Measurements from ENCODE around the gene PRUNE2.
"Not testable (repeated sequence)": the region's sequence is repeated elsewhere in the genome, so short reads cannot be mapped to it uniquely, and the experiment has no call there.

The PRUNE2 gene

DNA sequence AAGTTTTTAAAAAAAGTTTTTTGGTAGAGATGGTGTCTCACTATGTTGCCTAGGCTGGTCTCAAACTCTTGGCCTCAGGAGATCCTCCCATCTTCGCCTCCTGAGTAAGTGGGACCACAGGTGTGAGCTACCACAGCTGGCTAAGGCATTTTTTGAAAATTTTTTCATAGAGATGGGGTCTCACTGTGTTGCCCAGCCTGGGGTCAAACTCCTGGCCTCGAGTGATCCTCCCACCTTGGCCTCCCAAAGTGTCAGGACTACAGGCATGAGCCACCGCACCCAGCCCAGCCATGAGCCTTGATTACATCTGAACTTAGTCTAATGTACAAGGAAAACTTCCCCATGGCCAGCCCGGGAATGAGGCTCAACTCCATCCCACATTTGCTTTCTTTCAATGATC is 219.2 kb downstream of the PRUNE2 start:
- Histone ChIP-seq H3K27me3 (ENCODE audit: control insufficient read depth, insufficient read depth, low read length) (peaks cover 30% of the 10 kb centered on the region), H3K9ac (ENCODE audit: low read depth, low read length) (no peak overlapping the region), H3K9me3 (ENCODE audit: control insufficient read depth, insufficient read depth, low read length) (no peaks in the 10 kb centered on the region), H3K36me3 (ENCODE audit: control insufficient read depth, insufficient read depth, low read length) (no peaks in the 10 kb centered on the region), H3K4me1 (ENCODE audit: control insufficient read depth, insufficient read depth, low read length) (peaks cover 9% of the 10 kb centered on the region), H3K4me3 (ENCODE audit: low read depth, low read length) (no peak overlapping the region)

DNA sequence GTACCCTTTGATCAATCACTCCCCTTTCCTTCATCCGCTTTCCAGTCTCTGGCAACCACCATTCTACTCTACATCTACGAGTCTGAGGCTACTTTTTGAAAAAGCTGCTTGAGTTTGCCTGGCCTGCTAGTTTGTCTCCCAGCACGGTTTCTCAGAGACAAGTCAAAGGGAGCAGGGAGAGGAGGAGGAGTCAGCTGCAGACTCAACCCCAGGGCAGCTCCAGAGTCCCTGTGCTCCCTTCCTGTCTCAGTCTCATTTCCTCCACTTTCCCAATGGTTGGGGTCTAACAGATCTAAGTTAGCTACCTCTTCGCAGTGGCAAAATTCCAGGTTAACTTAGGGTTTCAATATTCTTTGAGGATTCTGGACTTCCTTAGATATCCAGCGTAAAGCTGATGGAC is 221.7 kb downstream of the PRUNE2 start:
- Histone ChIP-seq H3K36me3 (ENCODE audit: control insufficient read depth, insufficient read depth, low read length) (no peaks in the 10 kb centered on the region), H3K27me3 (ENCODE audit: control insufficient read depth, insufficient read depth, low read length) (peaks cover 10% of the 10 kb centered on the region), H3K4me3 (ENCODE audit: low read depth, low read length) (no peak overlapping the region), H3K9ac (ENCODE audit: low read depth, low read length) (no peak overlapping the region), H3K4me1 (ENCODE audit: control insufficient read depth, insufficient read depth, low read length) (no peaks in the 10 kb centered on the region), H3K9me3 (ENCODE audit: control insufficient read depth, insufficient read depth, low read length) (no peaks in the 10 kb centered on the region)

DNA sequence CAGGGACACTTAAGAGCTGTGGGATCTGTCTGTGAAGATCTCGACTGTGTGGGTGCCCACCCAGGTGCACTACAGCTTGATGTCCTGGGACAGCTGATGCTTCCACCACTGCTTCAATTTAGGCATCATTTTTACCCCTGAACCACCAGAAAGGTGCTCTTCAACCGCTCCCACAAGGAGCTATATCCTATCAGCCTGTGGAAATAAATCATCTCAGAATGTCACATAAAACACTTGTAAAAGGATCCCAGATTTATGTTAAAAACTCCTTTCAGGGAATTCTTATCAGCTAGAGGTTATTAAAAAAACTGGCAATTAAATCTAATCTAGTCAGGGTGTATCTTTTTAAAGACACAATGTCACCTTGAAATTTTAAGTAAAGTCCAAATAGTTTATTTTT is 224.4 kb downstream of the PRUNE2 start:
- no peak overlapping the region for H3K9ac ChIP-seq (ENCODE audit: low read depth, low read length)

GRCh38 chr9:76680716-76681425 is 225.0 kb downstream of the PRUNE2 start:
- no peak overlapping the region for H3K9ac ChIP-seq (ENCODE audit: low read depth, low read length)
- H3K4me1 ChIP-seq (ENCODE audit: control insufficient read depth, insufficient read depth, low read length): no peaks in the 10 kb centered on the region
- H3K9me3 ChIP-seq (ENCODE audit: control insufficient read depth, insufficient read depth, low read length): no peaks in the 10 kb centered on the region

More for the DNA sequence above, 224.4 kb downstream of the PRUNE2 start:
- Histone ChIP-seq H3K9me3 (ENCODE audit: control insufficient read depth, insufficient read depth, low read length) (no peaks in the 10 kb centered on the region), H3K4me1 (ENCODE audit: control insufficient read depth, insufficient read depth, low read length) (no peaks in the 10 kb centered on the region), H3K36me3 (ENCODE audit: control insufficient read depth, insufficient read depth, low read length) (no peaks in the 10 kb centered on the region), H3K27me3 (ENCODE audit: control insufficient read depth, insufficient read depth, low read length) (no peaks in the 10 kb centered on the region), H3K4me3 (ENCODE audit: low read depth, low read length) (no peak overlapping the region)

DNA sequence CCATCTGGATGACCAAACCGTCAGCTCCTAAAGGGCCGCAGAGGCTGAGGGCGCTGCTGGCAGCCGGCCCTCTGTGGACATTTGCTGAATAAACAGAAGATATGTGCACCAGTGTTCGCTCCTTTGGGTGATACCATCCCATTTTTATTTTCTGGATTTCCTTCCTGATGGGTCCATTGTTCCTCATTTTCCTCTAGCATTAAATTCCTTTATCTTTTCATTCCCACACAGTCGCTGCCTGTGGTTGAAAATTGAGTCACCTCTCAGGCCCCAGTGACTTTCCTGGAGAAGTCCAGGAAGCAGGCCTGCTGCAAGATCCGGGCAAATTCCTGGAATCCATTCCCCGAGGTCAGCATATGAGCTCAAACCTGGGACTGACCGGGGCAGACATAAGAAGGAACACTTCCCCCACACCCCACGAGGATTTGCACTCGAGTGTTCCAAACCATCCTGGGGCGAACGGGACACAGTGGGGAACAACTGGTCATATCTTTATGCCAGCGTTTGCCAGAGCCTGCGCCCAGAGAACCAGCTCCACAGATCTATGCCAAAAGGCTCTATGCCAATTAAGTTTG is 228.3 kb downstream of the PRUNE2 start:
- no peaks in the 10 kb centered on the region for H3K36me3 ChIP-seq (ENCODE audit: control insufficient read depth, insufficient read depth, low read length)
- no peak overlapping the region for H3K9ac ChIP-seq (ENCODE audit: low read depth, low read length)
- no peaks in the 10 kb centered on the region for H3K9me3 ChIP-seq (ENCODE audit: control insufficient read depth, insufficient read depth, low read length)

More at GRCh38 chr9:76680716-76681425, 225.0 kb downstream of the PRUNE2 start:
- Histone ChIP-seq H3K36me3 (ENCODE audit: control insufficient read depth, insufficient read depth, low read length) (no peaks in the 10 kb centered on the region), H3K27me3 (ENCODE audit: control insufficient read depth, insufficient read depth, low read length) (no peaks in the 10 kb centered on the region), H3K4me3 (ENCODE audit: low read depth, low read length) (no peak overlapping the region)

DNA sequence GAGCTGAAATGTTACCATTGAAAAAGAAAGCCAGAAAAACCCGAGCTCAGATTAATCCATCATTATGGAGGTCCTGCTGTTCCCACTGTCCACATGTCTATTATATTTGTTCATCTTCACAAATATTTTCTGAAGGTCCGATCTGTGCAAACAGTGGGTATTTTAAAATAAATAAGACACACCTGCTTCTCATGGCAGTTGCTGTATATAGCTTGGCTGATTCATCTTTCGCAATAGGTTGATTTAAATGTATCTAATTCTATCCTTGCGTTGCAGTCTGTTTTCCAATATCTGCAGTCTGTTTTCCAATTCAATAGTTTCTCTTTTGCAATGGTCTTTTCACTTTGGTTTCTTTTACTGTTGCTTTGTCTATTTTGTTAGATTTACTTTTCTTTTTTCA is 229.1 kb downstream of the PRUNE2 start:
- H3K4me1 ChIP-seq (ENCODE audit: control insufficient read depth, insufficient read depth, low read length): no peaks in the 10 kb centered on the region
- no peak overlapping the region for H3K9ac ChIP-seq (ENCODE audit: low read depth, low read length)

More for the DNA sequence above, 228.3 kb downstream of the PRUNE2 start:
- H3K4me3 ChIP-seq (ENCODE audit: low read depth, low read length): no peak overlapping the region
- H3K27me3 ChIP-seq (ENCODE audit: control insufficient read depth, insufficient read depth, low read length): no peaks in the 10 kb centered on the region
- H3K4me1 ChIP-seq (ENCODE audit: control insufficient read depth, insufficient read depth, low read length): no peaks in the 10 kb centered on the region

GRCh38 chr9:76667521-76667957 is 238.4 kb downstream of the PRUNE2 start:
- Histone ChIP-seq H3K9me3 (ENCODE audit: control insufficient read depth, insufficient read depth, low read length) (no peaks in the 10 kb centered on the region), H3K36me3 (ENCODE audit: control insufficient read depth, insufficient read depth, low read length) (no peaks in the 10 kb centered on the region), H3K9ac (ENCODE audit: low read depth, low read length) (no peak overlapping the region), H3K4me3 (ENCODE audit: low read depth, low read length) (no peak overlapping the region), H3K4me1 (ENCODE audit: control insufficient read depth, insufficient read depth, low read length) (no peaks in the 10 kb centered on the region), H3K27me3 (ENCODE audit: control insufficient read depth, insufficient read depth, low read length) (no peaks in the 10 kb centered on the region)

More for the DNA sequence above, 229.1 kb downstream of the PRUNE2 start:
- Histone ChIP-seq H3K27me3 (ENCODE audit: control insufficient read depth, insufficient read depth, low read length) (no peaks in the 10 kb centered on the region), H3K9me3 (ENCODE audit: control insufficient read depth, insufficient read depth, low read length) (no peaks in the 10 kb centered on the region), H3K36me3 (ENCODE audit: control insufficient read depth, insufficient read depth, low read length) (no peaks in the 10 kb centered on the region), H3K4me3 (ENCODE audit: low read depth, low read length) (no peak overlapping the region)

GRCh38 chr9:76665966-76666365 is 239.9 kb downstream of the PRUNE2 start:
- not testable (repeated sequence) for H3K36me3 ChIP-seq (ENCODE audit: control insufficient read depth, insufficient read depth, low read length); H3K9me3 ChIP-seq (ENCODE audit: control insufficient read depth, insufficient read depth, low read length); H3K4me1 ChIP-seq (ENCODE audit: control insufficient read depth, insufficient read depth, low read length); H3K4me3 ChIP-seq (ENCODE audit: low read depth, low read length); H3K27me3 ChIP-seq (ENCODE audit: control insufficient read depth, insufficient read depth, low read length); H3K9ac ChIP-seq (ENCODE audit: low read depth, low read length)

DNA sequence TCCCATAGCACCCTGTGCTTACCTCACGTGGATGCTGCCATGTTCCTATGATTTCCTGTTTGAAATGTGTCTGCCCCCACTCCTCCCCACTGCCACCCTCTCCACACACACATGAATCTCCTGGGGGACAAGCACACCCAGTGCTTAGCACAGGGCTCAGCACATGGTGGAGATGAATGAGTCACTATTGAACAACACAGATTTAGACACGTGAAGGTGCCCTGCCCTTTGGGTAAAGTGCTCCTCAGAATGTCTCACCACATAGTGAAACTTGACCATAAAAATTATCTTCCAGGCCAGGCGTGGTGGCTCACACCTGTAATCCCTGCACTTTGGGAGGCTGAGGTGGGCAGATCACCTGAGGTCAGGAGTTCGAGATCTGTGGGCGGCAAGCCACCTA is 240.5 kb downstream of the PRUNE2 start:
- Histone ChIP-seq H3K4me3 (ENCODE audit: low read depth, low read length) (no peak overlapping the region), H3K9me3 (ENCODE audit: control insufficient read depth, insufficient read depth, low read length) (no peaks in the 10 kb centered on the region), H3K27me3 (ENCODE audit: control insufficient read depth, insufficient read depth, low read length) (no peaks in the 10 kb centered on the region), H3K36me3 (ENCODE audit: control insufficient read depth, insufficient read depth, low read length) (no peaks in the 10 kb centered on the region), H3K4me1 (ENCODE audit: control insufficient read depth, insufficient read depth, low read length) (no peaks in the 10 kb centered on the region), H3K9ac (ENCODE audit: low read depth, low read length) (no peak overlapping the region)

- H3K36me3 ChIP-seq (ENCODE audit: control insufficient read depth, insufficient read depth, low read length): no peaks in the 10 kb centered on the region
- no peak overlapping the region for H3K9ac ChIP-seq (ENCODE audit: low read depth, low read length)
- H3K4me1 ChIP-seq (ENCODE audit: control insufficient read depth, insufficient read depth, low read length): no peaks in the 10 kb centered on the region
- H3K9me3 ChIP-seq (ENCODE audit: control insufficient read depth, insufficient read depth, low read length): no peaks in the 10 kb centered on the region
- H3K4me3 ChIP-seq (ENCODE audit: low read depth, low read length): no peak overlapping the region
- H3K27me3 ChIP-seq (ENCODE audit: control insufficient read depth, insufficient read depth, low read length): no peaks in the 10 kb centered on the region
Observed at GRCh38 chr9:76664120-76664519, 241.8 kb downstream of the PRUNE2 start.

DNA sequence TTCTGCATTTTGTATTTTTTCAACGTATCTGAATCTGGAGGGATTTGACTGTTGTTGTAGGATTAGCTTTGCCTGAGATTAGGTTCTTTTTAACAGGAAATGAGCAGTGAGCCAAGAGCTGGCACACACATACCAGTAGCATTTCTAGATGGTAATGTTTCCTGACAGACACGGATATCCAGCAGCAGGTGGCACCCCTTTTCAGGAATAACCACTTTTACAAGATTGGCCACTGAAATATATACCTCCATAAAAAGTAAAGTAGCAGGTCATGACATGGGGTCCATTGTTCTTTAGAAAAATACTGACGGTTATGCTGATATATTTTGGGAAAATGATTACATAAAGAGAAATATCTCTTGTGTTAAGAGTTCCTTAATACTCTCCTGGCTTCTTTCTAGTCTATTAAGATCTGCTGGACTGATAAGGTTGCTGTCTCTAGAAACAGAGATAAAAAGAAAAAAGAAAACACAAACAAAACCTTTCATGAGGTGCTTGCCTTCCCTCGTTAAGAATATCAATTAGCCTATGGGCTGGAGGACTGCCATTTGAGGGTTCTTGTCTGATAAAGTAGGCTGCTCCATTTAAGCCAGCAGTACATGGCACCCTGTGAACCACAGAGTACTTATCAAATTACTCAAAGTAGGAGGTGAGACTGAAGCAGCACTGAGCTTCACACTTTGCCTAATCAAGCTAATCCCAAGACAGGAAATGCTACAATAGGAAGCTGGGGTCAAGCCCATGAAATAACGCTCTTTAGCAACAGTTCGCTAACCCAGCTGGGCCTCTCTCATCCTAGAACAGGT is 243.2 kb downstream of the PRUNE2 start:
- Histone ChIP-seq H3K27me3 (ENCODE audit: control insufficient read depth, insufficient read depth, low read length) (no peaks in the 10 kb centered on the region), H3K4me1 (ENCODE audit: control insufficient read depth, insufficient read depth, low read length) (no peaks in the 10 kb centered on the region), H3K36me3 (ENCODE audit: control insufficient read depth, insufficient read depth, low read length) (no peaks in the 10 kb centered on the region), H3K9ac (ENCODE audit: low read depth, low read length) (no peak overlapping the region), H3K4me3 (ENCODE audit: low read depth, low read length) (no peak overlapping the region), H3K9me3 (ENCODE audit: control insufficient read depth, insufficient read depth, low read length) (no peaks in the 10 kb centered on the region)
